Stimulated activated CD4-positive, alpha-beta T cell treated with anti-CD3 and anti-CD28 coated beads, Interleukin-2, amount 100 ng/mL, for 48 hours (primary cell): ENCODE data around the gene CLEC16A.

Experiments
- DNase-seq, 2 donors: peaks; one replicate each; pipeline ENCODE4 v3.0.0-alpha.2; 2020

CLEC16A gene

GRCh38 chr16:10992797-10993196 is 48.4 kb downstream of the CLEC16A start:
- DNase-seq, result peak; percentile 39 to 40

DNA sequence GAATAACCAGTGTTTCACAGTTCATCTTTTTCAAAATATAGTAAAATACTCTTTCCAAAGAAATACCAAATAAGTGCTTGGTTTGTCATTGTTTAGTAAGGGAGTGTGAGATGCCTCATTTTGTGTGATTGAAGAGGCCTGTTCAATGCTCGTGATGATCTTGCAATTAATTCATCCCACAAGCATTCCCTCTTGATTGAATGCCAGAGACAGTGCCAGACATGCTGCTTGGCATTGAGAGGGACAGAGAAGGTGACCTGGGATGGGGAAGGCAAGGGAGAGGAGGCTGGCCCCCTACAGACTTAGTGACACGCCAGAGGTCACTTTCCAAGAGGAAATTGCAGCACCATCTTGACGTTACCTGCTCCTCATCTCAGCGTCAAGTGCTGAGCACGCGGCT is 49.3 kb downstream of the CLEC16A start:
- no peak for DNase-seq

DNA sequence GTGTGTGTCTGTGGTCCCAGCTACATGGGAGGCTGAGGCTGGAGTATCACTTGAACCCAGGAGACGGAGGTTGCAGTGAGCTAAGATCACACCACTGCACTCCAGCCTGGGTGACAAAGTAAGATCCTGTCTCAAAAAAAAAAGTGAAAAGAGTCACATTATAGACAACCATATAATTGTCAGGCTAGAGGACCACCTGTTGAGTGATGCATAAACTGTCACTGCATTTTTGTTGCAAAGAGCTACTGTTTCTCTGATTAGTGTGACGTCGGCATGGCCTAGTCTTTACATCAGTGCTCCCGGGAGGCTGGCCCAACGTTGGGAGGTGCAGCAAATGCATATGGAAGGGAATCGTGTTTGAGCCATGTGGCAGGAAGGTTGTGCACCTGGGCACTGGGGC is 50.2 kb downstream of the CLEC16A start:
- DNase-seq, result no peak

GRCh38 chr16:10995565-10995964 is 51.2 kb downstream of the CLEC16A start:
- DNase-seq, result no peak

DNA sequence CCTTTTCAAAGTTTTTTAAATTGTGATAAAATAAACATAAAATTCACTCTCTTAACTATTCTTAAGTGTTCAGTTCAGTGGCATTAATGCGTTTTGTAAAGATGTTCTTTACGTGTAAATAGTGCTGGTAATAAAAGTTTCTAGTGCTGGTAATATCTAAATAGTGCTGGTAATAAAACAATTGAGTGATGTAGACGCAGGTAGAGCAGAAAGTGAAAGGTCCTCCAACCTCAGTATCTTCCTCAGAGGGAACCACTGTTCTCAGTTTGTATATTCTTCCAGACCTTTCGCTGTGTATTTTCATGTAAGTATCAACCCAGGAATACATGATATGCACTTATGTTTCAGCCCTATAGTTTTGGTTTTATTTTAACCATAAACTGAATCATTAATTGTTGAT is 53.1 kb downstream of the CLEC16A start:
- DNase-seq, result no peak

DNA sequence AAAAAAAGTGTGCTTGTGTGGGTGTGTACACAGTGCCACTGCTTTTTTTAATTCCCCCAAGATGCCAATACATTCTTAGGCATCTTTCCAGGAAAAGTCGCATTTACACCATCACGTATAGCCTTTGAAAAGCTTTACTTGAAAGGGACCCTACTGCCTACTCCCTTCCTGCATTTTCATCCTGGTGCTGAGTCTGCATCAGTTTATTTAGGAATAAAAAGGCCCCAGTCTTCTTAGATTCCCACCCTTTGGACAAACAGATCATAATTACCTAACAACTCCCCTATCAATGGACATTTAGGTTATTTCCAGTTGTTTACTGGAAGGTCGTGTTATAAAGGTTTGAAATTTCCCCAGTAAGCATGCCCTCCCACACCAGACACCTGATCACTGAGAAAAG is 54.9 kb downstream of the CLEC16A start:
- no peak for DNase-seq

GRCh38 chr16:11001611-11002010 is 57.2 kb downstream of the CLEC16A start:
- no peak for DNase-seq

- no peak for DNase-seq
Observed at GRCh38 chr16:11003141-11003540, 58.8 kb downstream of the CLEC16A start.

DNA sequence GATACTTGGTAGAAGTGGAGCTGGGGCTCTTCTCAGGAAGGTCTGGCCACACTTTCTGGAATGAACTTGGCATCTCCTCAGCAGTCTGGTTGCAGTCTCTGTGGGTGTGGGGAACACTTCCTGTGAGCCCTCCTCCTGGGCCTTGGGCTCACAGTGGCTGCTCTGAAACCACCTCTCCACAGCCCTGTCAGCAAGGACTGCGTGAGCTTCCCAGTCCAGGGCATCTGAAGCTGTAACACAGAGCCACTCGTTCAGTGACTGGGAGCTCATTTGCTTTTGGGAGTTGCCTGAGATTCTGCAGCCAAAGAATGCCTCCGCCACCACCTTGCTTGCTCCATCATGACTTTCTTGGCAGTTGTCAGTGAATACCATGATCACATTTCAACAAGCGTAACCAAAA is 60.0 kb downstream of the CLEC16A start:
- DNase-seq, result no peak

- DNase-seq, result no peak
Observed at GRCh38 chr16:11004973-11005610, 60.7 kb downstream of the CLEC16A start.

GRCh38 chr16:11005611-11005975 is 61.2 kb downstream of the CLEC16A start:
- no peak for DNase-seq

DNA sequence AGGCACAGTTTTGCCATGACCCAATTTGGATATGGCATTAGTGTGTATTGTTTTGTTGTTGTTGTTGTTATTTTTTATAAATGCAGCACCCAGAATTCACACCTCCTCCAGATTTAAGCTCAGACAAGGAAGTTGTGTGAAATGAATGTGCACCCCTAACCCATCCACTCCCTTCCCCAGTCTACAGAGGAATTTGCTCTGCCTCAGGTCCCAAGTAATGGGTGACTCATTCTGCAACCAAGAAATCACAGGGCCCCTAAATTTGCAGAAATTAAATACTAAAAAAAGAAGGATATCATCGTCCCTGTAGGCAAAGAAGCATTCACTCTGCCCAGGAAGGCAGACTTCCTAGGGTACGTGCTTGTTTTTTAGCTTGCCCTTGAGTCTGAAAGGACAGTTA is 62.3 kb downstream of the CLEC16A start:
- no peak for DNase-seq

DNA sequence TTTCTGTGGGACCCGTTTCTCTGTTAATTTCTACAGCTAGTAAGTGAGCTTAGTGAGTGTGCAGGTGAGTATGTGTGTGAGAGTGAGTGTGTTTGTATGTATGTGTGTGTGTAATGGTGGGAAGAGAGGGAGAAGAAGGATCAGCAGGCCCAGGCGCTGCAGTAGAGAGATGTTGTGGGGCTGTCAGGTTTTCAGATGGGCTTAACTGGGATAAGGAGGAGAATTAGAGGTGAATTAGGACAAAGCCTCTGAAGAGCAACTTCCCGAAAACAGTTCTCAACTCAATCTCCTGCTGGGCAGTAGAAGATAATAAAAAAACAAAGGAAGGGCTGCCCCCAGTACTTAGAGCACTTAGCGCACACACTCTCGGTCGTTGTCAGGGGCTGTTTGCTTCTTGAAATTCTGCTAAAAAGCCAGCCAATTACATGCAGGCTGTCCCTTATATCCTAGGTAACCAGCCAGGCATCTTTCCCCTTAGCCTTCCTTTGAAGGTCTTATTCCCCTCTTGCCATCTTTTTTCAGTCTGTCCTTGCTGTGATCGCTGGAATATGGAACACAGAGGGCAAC is 63.4 kb downstream of the CLEC16A start:
- DNase-seq, result no peak

GRCh38 chr16:11009027-11009755 is 64.8 kb downstream of the CLEC16A start:
- DNase-seq, result no peak

DNA sequence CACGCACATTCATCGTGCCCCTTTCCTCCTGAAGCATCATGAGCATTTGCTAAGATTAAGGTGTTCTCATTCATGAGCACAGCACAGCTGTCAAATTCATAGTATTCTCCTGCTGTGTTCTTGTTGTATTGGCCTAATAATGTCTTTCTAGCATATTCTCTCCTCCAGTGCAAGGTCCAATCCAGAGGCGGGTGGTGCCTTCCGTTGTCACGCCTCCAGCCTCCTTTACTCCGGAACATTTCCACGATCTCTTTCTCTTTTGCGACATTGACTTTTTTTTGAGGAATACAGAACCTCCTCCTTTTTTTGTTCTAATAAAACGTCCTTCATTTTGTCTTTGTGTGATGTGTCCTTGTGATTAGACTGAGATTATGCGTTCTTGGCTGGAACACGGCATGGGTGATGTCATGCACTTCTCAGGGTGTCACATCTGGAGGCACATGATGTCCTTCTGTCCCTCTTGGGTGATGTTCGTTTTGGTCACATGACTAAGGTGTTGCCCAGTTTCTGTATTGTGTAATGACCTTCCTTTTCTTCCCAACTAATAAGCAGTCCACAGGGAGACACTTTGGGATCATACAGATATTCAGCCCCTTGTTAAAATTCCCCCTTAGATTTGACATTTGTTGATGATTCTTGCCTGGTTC is 66.3 kb downstream of the CLEC16A start:
- DNase-seq, result no peak

DNA sequence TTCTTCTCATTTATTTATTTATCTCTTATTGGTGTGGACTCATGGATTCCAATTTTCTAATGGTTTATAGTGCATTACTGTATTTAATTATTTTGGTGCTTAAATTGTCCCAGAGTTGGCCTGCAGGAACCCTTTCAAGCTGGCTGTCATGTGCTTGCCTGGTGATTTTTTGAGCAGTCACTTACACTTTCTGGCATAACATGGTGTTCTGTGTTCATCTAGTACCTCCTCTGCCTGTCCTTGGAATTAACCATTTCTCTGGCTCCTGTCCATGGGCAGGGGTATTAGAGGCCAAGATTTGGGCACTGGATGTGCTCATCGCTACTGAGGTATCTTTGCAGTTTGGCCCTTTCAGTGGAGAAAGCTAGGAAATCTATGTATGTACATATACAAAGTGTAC is 67.0 kb downstream of the CLEC16A start:
- no peak for DNase-seq

DNA sequence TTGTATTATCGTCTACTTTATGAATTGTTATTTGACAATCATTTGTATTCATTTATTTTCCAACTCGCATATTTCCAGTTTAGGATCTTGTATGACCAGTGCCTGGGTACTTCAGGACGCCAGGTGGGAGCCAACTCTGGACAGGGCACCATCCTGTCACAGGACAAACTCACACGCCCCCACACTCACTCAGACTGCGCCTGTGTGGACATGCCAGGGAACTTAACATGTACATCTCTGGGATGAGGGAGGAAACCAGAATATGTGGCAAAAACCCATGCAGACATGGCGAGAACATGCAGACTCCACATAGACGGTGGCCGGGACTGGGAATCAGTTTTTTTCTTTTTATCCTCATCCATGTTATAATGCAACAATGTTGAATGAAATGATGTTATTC is 68.5 kb downstream of the CLEC16A start:
- no peak for DNase-seq

- DNase-seq, result no peak
Observed at GRCh38 chr16:11014136-11014535, 69.8 kb downstream of the CLEC16A start.

GRCh38 chr16:11015076-11015475 is 70.7 kb downstream of the CLEC16A start:
- DNase-seq, result no peak

DNA sequence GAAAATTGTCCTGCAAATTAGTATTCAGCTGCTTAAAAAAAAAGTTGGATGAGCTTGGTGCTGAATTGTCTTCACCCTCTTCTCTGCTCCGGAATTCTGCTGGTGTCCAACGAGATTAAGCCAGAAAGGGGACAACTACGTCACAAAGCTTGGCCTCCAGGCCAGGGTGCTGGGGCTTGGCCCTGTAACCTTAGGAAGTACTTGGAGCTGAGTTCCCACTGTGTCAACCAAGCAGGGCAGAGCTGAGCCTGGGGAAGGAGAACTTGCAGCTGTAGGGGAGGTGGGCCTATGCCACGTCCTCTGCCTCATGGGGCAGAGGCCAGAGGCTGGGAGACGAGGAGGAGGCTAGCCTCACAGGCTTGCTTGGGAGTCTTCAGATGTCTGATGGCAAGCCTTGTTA is 71.2 kb downstream of the CLEC16A start:
- no peak for DNase-seq

- DNase-seq, result no peak
Observed at GRCh38 chr16:11016524-11016988, 72.2 kb downstream of the CLEC16A start.

GRCh38 chr16:11016993-11017392 is 72.6 kb downstream of the CLEC16A start:
- DNase-seq, result peak in 1 of 2 donors; percentile 25

DNA sequence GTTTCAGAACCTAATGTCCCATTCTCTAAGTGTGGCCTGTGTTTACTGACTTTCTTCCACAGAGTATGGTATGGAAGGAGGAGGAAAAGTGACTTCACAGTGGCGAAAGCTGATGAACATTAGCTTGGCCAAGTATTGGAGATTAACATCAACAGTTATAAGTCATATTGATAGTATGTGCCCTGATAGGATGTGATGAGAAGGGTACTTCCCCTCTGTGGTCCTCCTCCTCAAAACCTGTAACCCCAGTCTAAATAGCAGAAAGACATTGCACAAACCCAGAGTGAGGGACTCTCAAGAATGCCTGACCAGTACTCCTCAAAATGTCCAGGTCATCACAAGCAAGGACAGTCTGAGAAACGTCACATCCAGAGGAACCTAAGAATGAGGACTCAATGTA is 73.1 kb downstream of the CLEC16A start:
- no peak for DNase-seq

DNA sequence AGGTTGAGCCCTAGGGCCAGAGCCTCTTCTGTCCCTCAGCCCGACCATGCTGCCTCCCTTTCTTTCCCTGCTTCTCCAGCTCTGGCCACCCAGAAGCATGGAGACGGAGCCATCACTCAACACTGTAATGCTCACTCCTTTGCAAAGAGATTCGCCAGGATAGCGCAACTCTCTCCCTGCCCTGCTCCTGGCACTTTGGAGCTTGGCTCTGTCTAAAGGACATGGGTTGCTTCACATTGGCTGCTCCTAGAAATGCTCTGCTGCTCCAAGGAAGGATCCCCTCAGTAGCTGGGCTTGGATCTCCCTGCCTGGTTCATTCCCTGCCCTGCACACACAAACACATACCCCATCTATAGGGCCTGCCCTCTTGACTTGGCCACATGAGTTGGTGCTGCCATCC is 76.0 kb downstream of the CLEC16A start:
- no peak for DNase-seq
